ENCODE data around the gene UBE2Z.

The UBE2Z gene

DNA sequence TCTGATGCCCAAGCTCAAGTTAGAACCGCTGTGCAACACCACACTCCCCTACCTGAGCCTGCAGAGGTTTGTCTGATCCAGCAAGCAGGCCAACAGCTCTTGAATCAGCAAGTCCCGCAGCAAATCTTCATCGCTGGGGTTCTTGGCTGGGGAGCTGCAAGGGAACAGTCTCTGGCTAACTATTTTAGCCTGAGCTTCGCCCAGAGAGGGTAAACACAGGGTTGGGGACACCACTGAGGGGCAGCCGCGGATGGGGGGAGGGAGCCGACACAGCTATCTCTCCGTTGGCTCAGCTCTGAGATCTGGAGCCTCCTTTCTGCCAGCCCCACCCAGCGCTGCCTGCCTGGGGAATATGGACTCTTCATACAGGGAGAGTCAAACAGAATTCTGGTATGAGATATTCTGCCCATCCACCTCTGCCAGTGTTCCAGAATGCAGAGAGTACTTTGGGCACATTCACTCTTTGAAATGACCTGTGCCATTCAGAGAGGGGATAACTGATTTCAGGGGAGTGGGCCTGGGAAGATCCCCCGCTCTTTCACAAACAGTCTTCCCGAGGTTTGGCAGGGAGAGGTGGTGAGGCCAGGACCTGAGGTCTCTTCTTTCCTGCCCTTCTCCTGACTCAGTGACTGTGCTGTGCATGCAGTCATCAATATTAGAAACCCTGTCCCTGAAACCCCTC is 52.8 kb downstream of the UBE2Z start:
- DNase-seq (ENCODE audit: low spot score): no peak

DNA sequence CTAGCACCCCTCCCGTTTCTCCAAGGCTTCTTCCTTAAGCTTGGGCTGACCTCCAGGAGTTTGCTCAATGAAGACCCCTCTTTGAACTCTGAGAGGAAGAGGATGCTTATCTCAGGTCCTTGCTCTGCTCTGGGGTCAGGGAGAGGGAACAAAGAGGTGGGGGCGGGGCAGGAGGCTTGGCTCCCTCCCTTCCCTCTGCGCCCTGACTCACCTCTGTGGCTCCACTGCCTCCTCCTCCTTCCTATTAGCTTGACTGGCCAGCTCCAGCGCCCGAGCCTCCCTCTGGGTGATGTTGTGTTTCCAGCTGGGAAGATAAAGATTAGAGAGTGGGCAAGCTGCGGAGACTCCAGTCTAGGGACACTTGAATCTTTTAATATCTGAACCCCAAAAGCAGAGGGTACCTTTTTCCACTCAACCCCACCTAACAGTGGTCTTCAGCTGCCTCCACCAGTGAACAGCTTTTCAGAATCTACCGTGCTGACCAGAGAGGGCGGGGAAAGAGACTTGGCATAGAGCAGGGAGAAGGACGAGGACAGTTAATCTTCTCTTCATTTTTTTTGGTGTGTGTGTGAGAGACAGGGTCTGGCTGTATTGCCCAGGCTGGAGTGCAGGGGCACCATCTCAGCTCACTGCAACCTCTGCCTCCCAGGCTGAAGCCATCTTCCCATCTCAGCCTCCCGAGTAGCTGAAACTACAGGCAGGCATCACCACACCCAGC is 53.5 kb downstream of the UBE2Z start:
- no peak for DNase-seq (ENCODE audit: low spot score)

DNA sequence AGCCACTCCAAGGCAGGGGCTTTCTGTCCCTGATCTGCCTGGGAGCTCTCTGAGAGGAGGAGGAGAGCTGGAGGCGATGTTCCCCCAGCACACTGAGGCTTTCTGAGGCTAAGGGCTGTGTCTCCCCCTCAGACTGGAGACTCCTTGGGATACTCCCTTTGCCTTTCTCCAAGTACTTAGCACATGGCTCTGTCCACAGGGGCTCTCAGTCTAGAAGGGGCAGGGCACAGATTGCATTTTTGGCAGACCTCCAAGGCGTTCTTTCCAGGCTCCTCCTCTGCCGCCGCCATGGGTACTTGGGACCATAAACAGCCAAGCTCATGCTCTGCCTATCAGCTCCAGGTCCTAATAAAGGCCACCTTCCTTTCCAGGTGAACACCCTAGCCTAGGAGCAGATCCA is 62.0 kb downstream of the UBE2Z start:
- no peak for DNase-seq (ENCODE audit: low spot score)

DNA sequence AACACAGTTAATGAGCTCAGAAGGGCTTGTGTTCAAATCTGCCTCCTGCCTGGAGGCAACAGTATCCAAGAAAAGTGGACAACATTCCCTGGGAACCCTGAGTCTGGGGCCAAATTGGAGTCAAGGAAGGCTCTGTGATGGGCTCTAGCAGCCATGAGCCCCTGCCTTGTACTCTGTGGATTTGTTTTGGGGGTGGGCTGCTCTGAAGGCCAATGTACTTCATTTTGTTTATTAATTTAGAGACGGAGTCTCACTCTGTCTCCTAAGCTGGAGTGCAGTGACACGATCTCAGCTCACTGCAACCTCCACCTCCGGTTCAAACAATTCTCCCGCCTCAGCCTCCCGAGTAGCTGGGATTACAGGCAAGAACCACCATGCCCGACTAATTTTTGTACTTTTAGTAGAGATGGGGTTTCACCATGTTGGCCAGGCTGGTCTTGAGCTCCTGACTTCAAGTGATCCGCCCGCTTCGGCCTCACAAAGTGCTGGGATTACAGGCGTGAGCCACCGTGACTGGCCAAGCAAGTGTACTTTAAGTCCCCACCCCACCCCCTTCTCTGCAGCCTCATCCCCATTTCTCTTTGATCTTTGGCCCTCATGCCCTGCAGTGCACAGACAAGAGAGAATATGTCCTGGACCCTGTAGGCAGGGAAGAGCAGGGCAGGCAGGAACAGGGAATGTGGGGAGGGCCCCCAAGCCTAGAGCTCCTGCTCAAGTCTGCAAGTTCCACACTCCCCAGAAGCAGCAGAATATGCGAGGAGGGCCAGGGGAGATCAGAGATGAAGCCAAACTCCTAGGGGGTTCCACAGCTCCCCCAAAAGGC is 62.9 kb downstream of the UBE2Z start:
- DNase-seq (ENCODE audit: low spot score): no peak

DNA sequence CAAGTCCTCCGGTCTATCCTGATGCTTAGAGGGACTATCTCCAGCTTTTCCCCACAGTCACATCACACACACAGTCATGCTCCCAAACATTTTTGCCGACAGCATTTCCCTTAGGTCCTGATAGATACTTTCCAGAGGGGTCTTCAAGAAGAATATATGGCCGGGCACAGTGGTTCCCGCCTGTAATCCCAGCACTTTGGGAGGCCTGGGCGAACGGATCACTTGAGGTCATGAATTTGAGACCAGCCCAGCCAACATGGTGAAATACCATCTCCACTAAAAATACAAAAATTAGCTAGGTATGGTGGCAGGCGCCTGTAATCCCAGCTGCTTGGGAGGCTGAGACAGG is 64.5 kb downstream of the UBE2Z start:
- no peak for DNase-seq (ENCODE audit: low spot score)

DNA sequence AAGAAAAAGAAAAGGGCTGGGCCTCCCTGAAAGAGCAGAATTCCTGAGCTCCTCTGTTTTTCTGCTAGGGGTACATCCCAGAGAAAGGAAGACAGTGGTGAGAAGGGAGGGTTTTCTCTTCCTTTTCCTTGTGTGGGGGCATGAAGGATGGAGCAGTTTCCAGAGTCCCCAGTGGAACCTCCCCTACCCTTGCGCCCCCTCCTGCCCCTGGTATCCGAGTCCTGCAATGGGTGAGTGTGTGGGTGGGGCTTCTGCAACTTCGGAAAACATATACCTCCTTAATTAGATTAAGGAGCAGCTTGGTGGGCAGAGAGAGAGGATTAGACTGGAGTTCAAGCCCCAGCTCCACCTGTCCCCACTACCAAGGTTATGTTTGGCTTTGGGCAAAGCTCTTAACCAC is 65.6 kb downstream of the UBE2Z start:
- no peak for DNase-seq (ENCODE audit: low spot score)

Measured in HuH-7 (cell line).